ENCODE measurements around the gene CREB1.
A peak's percentile ranks its signal among the peaks of the same experiment; 100 is the strongest.

Gene CREB1

GRCh38 chr2:207528980-207529329 lies 807 bp upstream of the CREB1 start:
- no peak for DNase-seq (ENCODE audit: extremely low read depth, low read depth)

GRCh38 chr2:207530160-207531031 lies 634 bp downstream of the CREB1 start:
- no peak for DNase-seq (ENCODE audit: extremely low read depth, low read depth)
- TF ChIP-seq CTCF (IDR thresholded peaks at IDR 0.05; ENCODE audit: low read depth, low read length) = no peak

More at GRCh38 chr2:207528980-207529329, 807 bp upstream of the CREB1 start:
- peak; percentile 18 for TF ChIP-seq CTCF (IDR thresholded peaks at IDR 0.05; ENCODE audit: low read depth, low read length)

GRCh38 chr2:207531032-207531952 lies 1.5 kb downstream of the CREB1 start:
- TF ChIP-seq CTCF (IDR thresholded peaks at IDR 0.05; ENCODE audit: low read depth, low read length) = no peak
- no peak for DNase-seq (ENCODE audit: extremely low read depth, low read depth)

GRCh38 chr2:207532676-207533075 lies 2.9 kb downstream of the CREB1 start:
- no peak for DNase-seq (ENCODE audit: extremely low read depth, low read depth)
- TF ChIP-seq CTCF (IDR thresholded peaks at IDR 0.05; ENCODE audit: low read depth, low read length) = no peak

GRCh38 chr2:207533461-207534008 lies 3.8 kb downstream of the CREB1 start:
- no peak for DNase-seq (ENCODE audit: extremely low read depth, low read depth)
- TF ChIP-seq CTCF (IDR thresholded peaks at IDR 0.05; ENCODE audit: low read depth, low read length) = no peak

GRCh38 chr2:207534417-207534816 lies 4.7 kb downstream of the CREB1 start:
- DNase-seq (ENCODE audit: extremely low read depth, low read depth) = no peak
- no peak for TF ChIP-seq CTCF (IDR thresholded peaks at IDR 0.05; ENCODE audit: low read depth, low read length)
